Esophagus muscularis mucosa (tissue), 4 donors: ENCODE measurements around the gene MUC5B.
"Not testable (repeated sequence)": the region's sequence is repeated elsewhere in the genome, so short reads cannot be mapped to it uniquely, and the experiment has no call there.

ENCODE experiments used
- EP300 ChIP-seq: sonication (generic); formaldehyde crosslinking; IDR thresholded peaks from one replicate; pipeline ENCODE4 v1.6.1; 2017; ENCODE audit warnings: antibody characterized with exemption
- POLR2A ChIP-seq: fragments of 450-650 bp; IDR thresholded peaks from one replicate; pipeline ENCODE4 v1.6.1; 2017; ENCODE audit warnings: antibody characterized with exemption, moderate library complexity, mild to moderate bottlenecking, low read depth
- POLR2AphosphoS5 ChIP-seq, 2 donors: sonication (generic); formaldehyde crosslinking; IDR thresholded peaks; one replicate each; pipeline ENCODE4 v1.6.1; 2017; ENCODE audit warnings: antibody characterized with exemption in 2 of 2
- TF ChIP-seq, protein P1 (sequence below), 3 experiments: fragments of 200-600 bp in 2 of 3; fragments of 450-650 bp in 1 of 3; sonication (generic) in 2 of 3; IDR thresholded peaks; one replicate each; pipeline ENCODE4 v1.5.1; 2017 to 2019; ENCODE audit warnings: antibody characterized with exemption in 3 of 3, mild to moderate bottlenecking in 2 of 3, moderate library complexity in 1 of 3

DNA sequence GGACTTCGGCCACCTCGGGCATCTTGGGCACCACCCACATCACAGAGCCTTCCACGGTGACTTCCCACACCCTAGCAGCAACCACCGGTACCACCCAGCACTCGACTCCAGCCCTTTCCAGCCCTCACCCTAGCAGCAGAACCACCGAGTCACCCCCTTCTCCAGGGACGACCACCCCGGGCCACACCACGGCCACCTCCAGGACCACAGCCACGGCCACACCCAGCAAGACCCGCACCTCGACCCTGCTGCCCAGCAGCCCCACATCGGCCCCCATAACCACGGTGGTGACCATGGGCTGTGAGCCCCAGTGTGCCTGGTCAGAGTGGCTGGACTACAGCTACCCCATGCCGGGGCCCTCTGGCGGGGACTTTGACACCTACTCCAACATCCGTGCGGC, 20.7 kb downstream of the MUC5B start:
- TF ChIP-seq, protein P1, sequence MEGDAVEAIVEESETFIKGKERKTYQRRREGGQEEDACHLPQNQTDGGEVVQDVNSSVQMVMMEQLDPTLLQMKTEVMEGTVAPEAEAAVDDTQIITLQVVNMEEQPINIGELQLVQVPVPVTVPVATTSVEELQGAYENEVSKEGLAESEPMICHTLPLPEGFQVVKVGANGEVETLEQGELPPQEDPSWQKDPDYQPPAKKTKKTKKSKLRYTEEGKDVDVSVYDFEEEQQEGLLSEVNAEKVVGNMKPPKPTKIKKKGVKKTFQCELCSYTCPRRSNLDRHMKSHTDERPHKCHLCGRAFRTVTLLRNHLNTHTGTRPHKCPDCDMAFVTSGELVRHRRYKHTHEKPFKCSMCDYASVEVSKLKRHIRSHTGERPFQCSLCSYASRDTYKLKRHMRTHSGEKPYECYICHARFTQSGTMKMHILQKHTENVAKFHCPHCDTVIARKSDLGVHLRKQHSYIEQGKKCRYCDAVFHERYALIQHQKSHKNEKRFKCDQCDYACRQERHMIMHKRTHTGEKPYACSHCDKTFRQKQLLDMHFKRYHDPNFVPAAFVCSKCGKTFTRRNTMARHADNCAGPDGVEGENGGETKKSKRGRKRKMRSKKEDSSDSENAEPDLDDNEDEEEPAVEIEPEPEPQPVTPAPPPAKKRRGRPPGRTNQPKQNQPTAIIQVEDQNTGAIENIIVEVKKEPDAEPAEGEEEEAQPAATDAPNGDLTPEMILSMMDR (IDR thresholded peaks at IDR 0.05) = not testable (repeated sequence)
- TF ChIP-seq EP300; POLR2A; POLR2AphosphoS5 (IDR thresholded peaks at IDR 0.05): not testable (repeated sequence)
